Activated CD8-positive, alpha-beta T cell treated with anti-CD3 and anti-CD28 coated beads for 36 hours (primary cell): Measurements from ENCODE around the gene RAB40C. TPM values are rescaled to one million over a fixed set of nuclear protein-coding genes. Genes with fewer than 3 reads are reported as not detected.

Experiments used
- ATAC-seq: fragments of 200-7000 bp; cut with Tn5 transposase; one replicate; pipeline ENCODE4 v1.10.0; 2021; ENCODE audit warnings: mild to moderate bottlenecking, moderate library complexity
- CTCF ChIA-PET: fragments of 350-600 bp; sonication (Branson Sonifier 250); formaldehyde crosslinking; loops from one replicate; lab custom pipeline; 2021; ENCODE audit warnings: antibody characterized with exemption; lab: Charles Lee
- POLR2A ChIA-PET: fragments of 350-600 bp; sonication (Branson Sonifier 250); formaldehyde crosslinking; loops from one replicate; lab custom pipeline; 2021; ENCODE audit warnings: antibody characterized with exemption; lab: Charles Lee
- DNase-seq: peaks from one replicate; pipeline ENCODE4 v3.0.0-alpha.2; 2020
- H3K27ac Mint-ChIP-seq: one replicate; pipeline ENCODE4 v1.8.0; 2021; ENCODE audit warnings: mild to moderate bottlenecking, mixed read lengths
- H3K27me3 Mint-ChIP-seq: one replicate; pipeline ENCODE4 v1.8.0; 2021; ENCODE audit warnings: mixed read lengths
- H3K36me3 Mint-ChIP-seq: one replicate; pipeline ENCODE4 v1.8.0; 2021; ENCODE audit warnings: low read depth, mixed read lengths
- H3K4me1 Mint-ChIP-seq: one replicate; pipeline ENCODE4 v1.8.0; 2021; ENCODE audit warnings: low read depth, mixed read lengths
- H3K4me3 Mint-ChIP-seq: one replicate; pipeline ENCODE4 v1.8.0; 2021; ENCODE audit warnings: mild to moderate bottlenecking, moderate library complexity, mixed read lengths
- H3K9me3 Mint-ChIP-seq: one replicate; pipeline ENCODE4 v1.8.0; 2021; ENCODE audit warnings: mixed read lengths
- CTCF ChIP-seq: fragments of 200-600 bp; IDR thresholded peaks from one replicate; pipeline ENCODE4 v1.8.0; 2022; ENCODE audit warnings: antibody characterized with exemption, mild to moderate bottlenecking
- intact Hi-C: fragments of 100-400 bp; cut with micrococcal nuclease; formaldehyde crosslinking; loops from one replicate; pipeline ENCODE4 v1.10.0; 2022
- total RNA-seq, 2 experiments: library from RNA; stranded (reverse); gene quantifications; one replicate each; pipeline ENCODE4 v1.2.3, GENCODE V29; 2021

The RAB40C gene
- total RNA-seq, 2 experiments from 2014 or later, result 8.1 to 8.8 TPM

GRCh38 chr16:546909-547770 lies 42.7 kb upstream of the RAB40C start:
- no peaks in the 10 kb centered on the region for H3K27me3 Mint-ChIP-seq
- POLR2A ChIA-PET, result interaction anchor here (1.1 kb wide), 1 partner anchor 19 kb away, joined by 3 read pairs; no protein-coding TSS in a partner anchor

GRCh38 chr16:548586-548985 lies 41.3 kb upstream of the RAB40C start:
- TF ChIP-seq CTCF, result no peak
- H3K27me3 Mint-ChIP-seq, result no peaks in the 10 kb centered on the region
- ATAC-seq (no peak), DNase-seq (no peak)
- H3K9me3 Mint-ChIP-seq, result no peaks in the 10 kb centered on the region
- peaks cover 4% of the 10 kb centered on the region for H3K36me3 Mint-ChIP-seq
- H3K4me3 Mint-ChIP-seq, result no peak overlapping the region
- no peaks in the 10 kb centered on the region for H3K4me1 Mint-ChIP-seq
- no peak overlapping the region for H3K27ac Mint-ChIP-seq
- intact Hi-C loops, result no loop called here
- ChIA-PET POLR2A (interaction anchor here (0.6 kb wide), 1 partner anchor 118 kb away, joined by 3 read pairs; no protein-coding TSS in a partner anchor), CTCF (no interaction called here)

More at GRCh38 chr16:546909-547770, 42.7 kb upstream of the RAB40C start:
- Mint-ChIP-seq H3K4me1 (no peaks in the 10 kb centered on the region), H3K27ac (no peak overlapping the region), H3K4me3 (no peak overlapping the region), H3K36me3 (peaks cover 4% of the 10 kb centered on the region), H3K9me3 (no peaks in the 10 kb centered on the region)
- intact Hi-C loops, result no loop called here
- no peak for TF ChIP-seq CTCF
- CTCF ChIA-PET, result interaction anchor here (1.9 kb wide), 1 partner anchor 19 kb away, joined by 5 read pairs; the partner anchor contains the start of gene CAPN15
- ATAC-seq, result peak; percentile 65
- DNase-seq, result peak; percentile 56

- no peaks in the 10 kb centered on the region for H3K9me3 Mint-ChIP-seq
- intact Hi-C loops, result no loop called here
Measured at GRCh38 chr16:549544-550263, 40.2 kb upstream of the RAB40C start.

GRCh38 chr16:551210-551609 lies 38.7 kb upstream of the RAB40C start:
- intact Hi-C loops, result no loop called here
- POLR2A ChIA-PET, result no interaction called here
- H3K4me1 Mint-ChIP-seq, result no peaks in the 10 kb centered on the region
- no peak overlapping the region for H3K27ac Mint-ChIP-seq
- CTCF ChIA-PET, result no interaction called here
- no peaks in the 10 kb centered on the region for H3K36me3 Mint-ChIP-seq
- H3K4me3 Mint-ChIP-seq, result no peak overlapping the region
- TF ChIP-seq CTCF, result no peak
- ATAC-seq (no peak), DNase-seq (no peak)
- H3K9me3 Mint-ChIP-seq, result no peaks in the 10 kb centered on the region
- no peaks in the 10 kb centered on the region for H3K27me3 Mint-ChIP-seq

More at GRCh38 chr16:549544-550263, 40.2 kb upstream of the RAB40C start:
- POLR2A ChIA-PET, result no interaction called here
- TF ChIP-seq CTCF, result no peak
- H3K4me1 Mint-ChIP-seq, result no peaks in the 10 kb centered on the region
- DNase-seq (no peak), ATAC-seq (no peak)
- H3K27me3 Mint-ChIP-seq, result no peaks in the 10 kb centered on the region
- no peak overlapping the region for H3K27ac Mint-ChIP-seq
- CTCF ChIA-PET, result interaction anchor here (1.1 kb wide), 1 partner anchor 13 kb away, joined by 3 read pairs; no protein-coding TSS in a partner anchor
- no peak overlapping the region for H3K4me3 Mint-ChIP-seq
- peaks cover 4% of the 10 kb centered on the region for H3K36me3 Mint-ChIP-seq
